ENCODE data around the gene HERC3. TPM values are rescaled to one million over a fixed set of nuclear protein-coding genes. Genes with fewer than 3 reads are reported as not detected.

Gene HERC3
- total and polyA plus RNA-seq, 2 experiments from 2014 or later, result 2.2 to 2.4 TPM

DNA sequence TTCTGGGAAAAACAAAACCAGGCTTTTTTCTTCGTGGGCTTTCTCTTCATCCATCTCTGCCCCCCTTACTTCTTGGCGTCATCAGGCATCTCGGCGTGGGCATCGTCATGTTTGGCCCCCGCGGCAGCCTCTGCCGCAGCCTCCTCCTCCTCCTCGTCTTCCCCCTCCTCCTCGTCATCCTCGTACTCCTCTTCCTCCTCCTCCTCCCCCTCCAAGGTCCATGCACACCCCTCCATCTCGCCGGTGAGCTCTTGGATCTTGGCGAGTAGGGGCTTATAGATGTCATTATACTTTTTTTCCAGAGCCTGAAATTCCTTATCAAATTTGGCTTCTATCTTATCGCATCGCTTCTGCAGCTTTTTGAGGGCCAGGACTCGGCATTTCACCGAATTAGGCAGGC lies 104.9 kb downstream of the HERC3 start (continued):
- TF ChIP-seq, protein P1, sequence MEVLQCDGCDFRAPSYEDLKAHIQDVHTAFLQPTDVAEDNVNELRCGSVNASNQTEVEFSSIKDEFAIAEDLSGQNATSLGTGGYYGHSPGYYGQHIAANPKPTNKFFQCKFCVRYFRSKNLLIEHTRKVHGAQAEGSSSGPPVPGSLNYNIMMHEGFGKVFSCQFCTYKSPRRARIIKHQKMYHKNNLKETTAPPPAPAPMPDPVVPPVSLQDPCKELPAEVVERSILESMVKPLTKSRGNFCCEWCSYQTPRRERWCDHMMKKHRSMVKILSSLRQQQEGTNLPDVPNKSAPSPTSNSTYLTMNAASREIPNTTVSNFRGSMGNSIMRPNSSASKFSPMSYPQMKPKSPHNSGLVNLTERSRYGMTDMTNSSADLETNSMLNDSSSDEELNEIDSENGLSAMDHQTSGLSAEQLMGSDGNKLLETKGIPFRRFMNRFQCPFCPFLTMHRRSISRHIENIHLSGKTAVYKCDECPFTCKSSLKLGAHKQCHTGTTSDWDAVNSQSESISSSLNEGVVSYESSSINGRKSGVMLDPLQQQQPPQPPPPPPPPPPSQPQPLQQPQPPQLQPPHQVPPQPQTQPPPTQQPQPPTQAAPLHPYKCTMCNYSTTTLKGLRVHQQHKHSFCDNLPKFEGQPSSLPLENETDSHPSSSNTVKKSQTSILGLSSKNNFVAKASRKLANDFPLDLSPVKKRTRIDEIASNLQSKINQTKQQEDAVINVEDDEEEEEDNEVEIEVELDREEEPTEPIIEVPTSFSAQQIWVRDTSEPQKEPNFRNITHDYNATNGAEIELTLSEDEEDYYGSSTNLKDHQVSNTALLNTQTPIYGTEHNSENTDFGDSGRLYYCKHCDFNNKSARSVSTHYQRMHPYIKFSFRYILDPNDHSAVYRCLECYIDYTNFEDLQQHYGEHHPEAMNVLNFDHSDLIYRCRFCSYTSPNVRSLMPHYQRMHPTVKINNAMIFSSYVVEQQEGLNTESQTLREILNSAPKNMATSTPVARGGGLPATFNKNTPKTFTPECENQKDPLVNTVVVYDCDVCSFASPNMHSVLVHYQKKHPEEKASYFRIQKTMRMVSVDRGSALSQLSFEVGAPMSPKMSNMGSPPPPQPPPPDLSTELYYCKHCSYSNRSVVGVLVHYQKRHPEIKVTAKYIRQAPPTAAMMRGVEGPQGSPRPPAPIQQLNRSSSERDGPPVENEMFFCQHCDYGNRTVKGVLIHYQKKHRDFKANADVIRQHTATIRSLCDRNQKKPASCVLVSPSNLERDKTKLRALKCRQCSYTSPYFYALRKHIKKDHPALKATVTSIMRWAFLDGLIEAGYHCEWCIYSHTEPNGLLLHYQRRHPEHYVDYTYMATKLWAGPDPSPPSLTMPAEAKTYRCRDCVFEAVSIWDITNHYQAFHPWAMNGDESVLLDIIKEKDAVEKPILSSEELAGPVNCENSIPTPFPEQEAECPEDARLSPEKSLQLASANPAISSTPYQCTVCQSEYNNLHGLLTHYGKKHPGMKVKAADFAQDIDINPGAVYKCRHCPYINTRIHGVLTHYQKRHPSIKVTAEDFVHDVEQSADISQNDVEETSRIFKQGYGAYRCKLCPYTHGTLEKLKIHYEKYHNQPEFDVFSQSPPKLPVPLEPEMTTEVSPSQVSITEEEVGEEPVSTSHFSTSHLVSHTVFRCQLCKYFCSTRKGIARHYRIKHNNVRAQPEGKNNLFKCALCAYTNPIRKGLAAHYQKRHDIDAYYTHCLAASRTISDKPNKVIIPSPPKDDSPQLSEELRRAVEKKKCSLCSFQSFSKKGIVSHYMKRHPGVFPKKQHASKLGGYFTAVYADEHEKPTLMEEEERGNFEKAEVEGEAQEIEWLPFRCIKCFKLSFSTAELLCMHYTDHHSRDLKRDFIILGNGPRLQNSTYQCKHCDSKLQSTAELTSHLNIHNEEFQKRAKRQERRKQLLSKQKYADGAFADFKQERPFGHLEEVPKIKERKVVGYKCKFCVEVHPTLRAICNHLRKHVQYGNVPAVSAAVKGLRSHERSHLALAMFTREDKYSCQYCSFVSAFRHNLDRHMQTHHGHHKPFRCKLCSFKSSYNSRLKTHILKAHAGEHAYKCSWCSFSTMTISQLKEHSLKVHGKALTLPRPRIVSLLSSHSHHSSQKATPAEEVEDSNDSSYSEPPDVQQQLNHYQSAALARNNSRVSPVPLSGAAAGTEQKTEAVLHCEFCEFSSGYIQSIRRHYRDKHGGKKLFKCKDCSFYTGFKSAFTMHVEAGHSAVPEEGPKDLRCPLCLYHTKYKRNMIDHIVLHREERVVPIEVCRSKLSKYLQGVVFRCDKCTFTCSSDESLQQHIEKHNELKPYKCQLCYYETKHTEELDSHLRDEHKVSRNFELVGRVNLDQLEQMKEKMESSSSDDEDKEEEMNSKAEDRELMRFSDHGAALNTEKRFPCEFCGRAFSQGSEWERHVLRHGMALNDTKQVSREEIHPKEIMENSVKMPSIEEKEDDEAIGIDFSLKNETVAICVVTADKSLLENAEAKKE (CRISPR knock-in tag; IDR thresholded peaks at IDR 0.05), result no peak
- TF ChIP-seq NANOG (IDR thresholded peaks at IDR 0.05; ENCODE audit: borderline replicate concordance), result no peak
- TF ChIP-seq CREB1 (CRISPR knock-in tag; IDR thresholded peaks at IDR 0.05; ENCODE audit: low read depth), result no peak
- TF ChIP-seq, protein P2, sequence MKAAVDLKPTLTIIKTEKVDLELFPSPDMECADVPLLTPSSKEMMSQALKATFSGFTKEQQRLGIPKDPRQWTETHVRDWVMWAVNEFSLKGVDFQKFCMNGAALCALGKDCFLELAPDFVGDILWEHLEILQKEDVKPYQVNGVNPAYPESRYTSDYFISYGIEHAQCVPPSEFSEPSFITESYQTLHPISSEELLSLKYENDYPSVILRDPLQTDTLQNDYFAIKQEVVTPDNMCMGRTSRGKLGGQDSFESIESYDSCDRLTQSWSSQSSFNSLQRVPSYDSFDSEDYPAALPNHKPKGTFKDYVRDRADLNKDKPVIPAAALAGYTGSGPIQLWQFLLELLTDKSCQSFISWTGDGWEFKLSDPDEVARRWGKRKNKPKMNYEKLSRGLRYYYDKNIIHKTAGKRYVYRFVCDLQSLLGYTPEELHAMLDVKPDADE (IDR thresholded peaks at IDR 0.05), result no peak
- TF ChIP-seq EZH2phosphoT487 (IDR thresholded peaks at IDR 0.05; ENCODE audit: unreplicated experiment), result no peak

DNA sequence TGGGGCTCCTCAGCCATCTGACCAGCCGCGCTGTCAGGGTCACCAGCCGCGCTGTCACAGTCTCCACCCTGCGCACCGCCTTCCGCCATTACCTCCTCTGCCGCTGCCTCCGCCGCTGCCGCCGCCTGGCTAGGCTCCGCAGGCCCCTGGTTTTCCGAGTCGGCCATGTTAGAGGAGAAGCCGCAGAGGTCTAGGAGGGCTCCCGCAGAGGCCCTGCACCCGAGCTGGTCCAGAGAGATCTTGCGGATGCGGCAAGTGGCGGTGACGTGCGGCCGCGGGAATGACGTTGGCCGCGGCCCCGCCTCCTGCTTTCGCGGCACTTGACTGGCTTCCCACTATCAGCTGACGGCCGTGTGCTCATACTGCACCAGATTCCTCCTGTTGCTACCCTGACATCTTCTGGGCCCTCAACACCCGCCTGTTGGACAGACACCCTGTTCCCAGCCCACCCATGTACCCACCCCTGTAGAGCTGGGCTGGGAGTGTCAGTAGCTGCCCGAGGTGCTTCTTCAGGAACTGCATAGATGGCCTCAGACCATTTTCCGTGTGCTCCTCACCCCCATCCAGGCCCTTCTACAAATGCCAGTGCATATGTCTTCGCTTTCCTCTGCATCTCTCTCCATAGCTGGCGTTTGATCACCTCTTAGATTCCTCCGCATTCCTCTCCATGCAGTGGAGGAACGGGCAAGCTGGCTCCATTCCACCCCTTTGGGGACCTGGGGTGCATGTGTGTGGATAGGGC lies 105.5 kb downstream of the HERC3 start, which contains the start of gene NAP1L5:
TSS of gene NAP1L5 (minus strand) at position 242 of the 742 bp plus-strand sequence. CDS start at position 167, 75 bp downstream.
- H3K27ac ChIP-seq (ENCODE audit: low read depth), result no peak within 1 kb of the TSS
- H3K36me3 Mint-ChIP-seq (ENCODE audit: low read depth), result no peaks in the 10 kb centered on the region

More for the DNA sequence above, 105.5 kb downstream of the HERC3 start, which contains the start of gene NAP1L5:
- H3K27me3 Mint-ChIP-seq (ENCODE audit: insufficient read depth, low read depth, poor library complexity), result peaks cover 6% of the 10 kb centered on the region
- no peak within 1 kb of the TSS for H3K27ac Mint-ChIP-seq
- H3K9me3 Mint-ChIP-seq, result no peaks in the 10 kb centered on the region
- H4K20me1 ChIP-seq (replicated peaks; ENCODE audit: insufficient read depth), result no peaks in the 10 kb centered on the region
- ATAC-seq (peak; percentile 88), DNase-seq (ENCODE audit: low spot score) (peak; percentile 58)
- H3K4me1 ChIP-seq (ENCODE audit: insufficient read depth), result no peaks in the 10 kb centered on the region
- peak within 1 kb of the TSS; percentile 81 for H3K4me2 ChIP-seq
- peak within 1 kb of the TSS; percentile 78 for H3K4me3 Mint-ChIP-seq
- H2AFZ ChIP-seq, result peak within 1 kb of the TSS; percentile 87
- no peaks in the 10 kb centered on the region for H3K79me2 ChIP-seq (replicated peaks; ENCODE audit: insufficient read depth)
- no peaks in the 10 kb centered on the region for H3F3A ChIP-seq (replicated peaks; ENCODE audit: low read depth)
- peak within 1 kb of the TSS; percentile 59 for H3K4me3 ChIP-seq
- H3K36me3 ChIP-seq (ENCODE audit: insufficient read depth), result no peaks in the 10 kb centered on the region
- H3K9me2 ChIP-seq (ENCODE audit: insufficient read depth), result no peaks in the 10 kb centered on the region
- H3K4me1 Mint-ChIP-seq, result peaks cover 2% of the 10 kb centered on the region; the same call in 2 of the 3 replicates
- peaks cover 5% of the 10 kb centered on the region; the same call in 1 of the 2 replicates for H3K27me3 ChIP-seq (ENCODE audit: insufficient read depth)
- no peak for TF ChIP-seq ZNF114 (CRISPR knock-in tag; IDR thresholded peaks at IDR 0.05)
- peak; percentile 85 for TF ChIP-seq CREB1 (CRISPR knock-in tag; IDR thresholded peaks at IDR 0.05; ENCODE audit: low read depth)
